Mesenchymal stem cell (in vitro differentiated cells and primary cell): ENCODE data around the gene KCNQ4.

Experiments
- DNase-seq: peaks from one replicate; pipeline ENCODE4 v3.0.0-alpha.2; 2013
- H2AFZ ChIP-seq: one replicate; pipeline ENCODE4 v1.6.1; 2013; ENCODE audit warnings: low read depth, mild to moderate bottlenecking, control low read depth, inconsistent platforms, low read length, moderate library complexity
- H2AK5ac ChIP-seq: 2 replicates; pipeline ENCODE4 v1.6.1; 2013; ENCODE audit warnings: low read length, moderate library complexity, mild to moderate bottlenecking, inconsistent platforms; ENCODE audit not compliant: severe bottlenecking
- H2BK120ac ChIP-seq: one replicate; pipeline ENCODE4 v1.6.1; 2013; ENCODE audit warnings: low read depth, mild to moderate bottlenecking, inconsistent platforms, low read length, moderate library complexity
- H2BK12ac ChIP-seq, 2 experiments: one replicate each; pipeline ENCODE4 v1.6.1; 2013; ENCODE audit warnings: inconsistent platforms in 2 of 2, low read length in 2 of 2, mild to moderate bottlenecking in 2 of 2, moderate library complexity in 2 of 2, control low read depth in 1 of 2
- H2BK15ac ChIP-seq: one replicate; pipeline ENCODE4 v1.6.1; 2013; ENCODE audit warnings: mild to moderate bottlenecking, low read depth, inconsistent platforms; ENCODE audit not compliant: poor library complexity, severe bottlenecking
- H2BK5ac ChIP-seq: 2 replicates; pipeline ENCODE4 v1.6.1; 2013; ENCODE audit warnings: low read depth, mild to moderate bottlenecking, low read length, control low read depth, inconsistent platforms; ENCODE audit not compliant: poor library complexity, severe bottlenecking
- H3K14ac ChIP-seq, 2 experiments: one replicate each; pipeline ENCODE4 v1.6.1; 2013; ENCODE audit warnings: inconsistent platforms in 2 of 2, low read length in 2 of 2, control low read depth in 1 of 2, mild to moderate bottlenecking in 1 of 2, moderate library complexity in 1 of 2
- H3K18ac ChIP-seq, 2 experiments: one replicate each; pipeline ENCODE4 v1.6.1; 2013; ENCODE audit warnings: inconsistent platforms in 2 of 2, low read length in 2 of 2, control low read depth in 1 of 2, low read depth in 1 of 2, mild to moderate bottlenecking in 1 of 2
- H3K23ac ChIP-seq, 2 experiments: one replicate each; pipeline ENCODE4 v1.6.1; 2013; ENCODE audit warnings: inconsistent platforms in 2 of 2, low read length in 2 of 2, mild to moderate bottlenecking in 2 of 2, moderate library complexity in 2 of 2, control low read depth in 1 of 2
- H3K27ac ChIP-seq: 2 replicates; pipeline ENCODE4 v1.5.1; 2013; ENCODE audit warnings: mild to moderate bottlenecking, moderate library complexity, low read length, control low read depth, inconsistent platforms; ENCODE audit not compliant: poor library complexity, severe bottlenecking
- H3K27me3 ChIP-seq, 2 experiments: 2 replicates each; pipeline versions ENCODE4 v1.6.1 to v1.7.0; 2013; ENCODE audit warnings: low read length in 2 of 2, mild to moderate bottlenecking in 2 of 2, moderate library complexity in 2 of 2, control low read depth in 1 of 2, inconsistent platforms in 1 of 2; ENCODE audit not compliant: control insufficient read depth in 1 of 2, insufficient read depth in 1 of 2
- H3K36me3 ChIP-seq, 2 experiments: 2 replicates each; pipeline versions ENCODE4 v1.6.1 to v1.7.0; 2013; ENCODE audit warnings: low read length in 2 of 2, control low read depth in 1 of 2, inconsistent platforms in 1 of 2, low read depth in 1 of 2, mild to moderate bottlenecking in 1 of 2; ENCODE audit not compliant: insufficient read depth in 2 of 2, control insufficient read depth in 1 of 2
- H3K4ac ChIP-seq, 2 experiments: one replicate each; pipeline ENCODE4 v1.6.1; 2013; ENCODE audit warnings: inconsistent platforms in 2 of 2, low read length in 2 of 2, mild to moderate bottlenecking in 2 of 2, moderate library complexity in 2 of 2, control low read depth in 1 of 2, low read depth in 1 of 2
- H3K4me1 ChIP-seq: 2 replicates; pipeline ENCODE4 v1.6.1; 2013; ENCODE audit warnings: low read depth, low read length, control low read depth; ENCODE audit not compliant: control insufficient read depth, insufficient read depth
- H3K4me2 ChIP-seq: 2 replicates; pipeline ENCODE4 v1.6.1; 2013; ENCODE audit warnings: low read length, mild to moderate bottlenecking, inconsistent platforms; ENCODE audit not compliant: poor library complexity, severe bottlenecking
- H3K4me3 ChIP-seq, 2 experiments: 2 replicates each; pipeline versions ENCODE4 v1.5.1 to v1.7.0; 2013; ENCODE audit warnings: low read length in 2 of 2, mild to moderate bottlenecking in 2 of 2, control low read depth in 1 of 2, low read depth in 1 of 2; ENCODE audit not compliant: insufficient read depth in 1 of 2
- H3K79me1 ChIP-seq: replicated peaks from 2 replicates; pipeline ENCODE4 v1.6.1; 2013; ENCODE audit warnings: mild to moderate bottlenecking, control low read depth, low read length, inconsistent platforms; ENCODE audit not compliant: poor library complexity, severe bottlenecking
- H3K9ac ChIP-seq: 2 replicates; pipeline ENCODE4 v1.7.0; 2013; ENCODE audit warnings: mild to moderate bottlenecking, low read length, moderate library complexity
- H3K9me3 ChIP-seq: 2 replicates; pipeline ENCODE4 v1.7.0; 2013; ENCODE audit warnings: mild to moderate bottlenecking, low read length; ENCODE audit not compliant: control insufficient read depth
- H4K8ac ChIP-seq: one replicate; pipeline ENCODE4 v1.6.1; 2013; ENCODE audit warnings: inconsistent platforms, mild to moderate bottlenecking, low read length, moderate library complexity
- H4K91ac ChIP-seq: one replicate; pipeline ENCODE4 v1.6.1; 2013; ENCODE audit warnings: mild to moderate bottlenecking, low read length, inconsistent platforms
- WGBS: methylation state at CpG from one replicate; pipeline ENCODE4 v1.1.7; 2013; ENCODE audit warnings: mixed read lengths; 5-methylcytosine and 5-hydroxymethylcytosine counted together

The KCNQ4 gene

GRCh38 chr1:40857737-40858136, 74.2 kb downstream of the KCNQ4 start:
- Histone ChIP-seq H2AFZ (no peak overlapping the region), H3K18ac (no peak overlapping the region), H3K36me3 (no peaks in the 10 kb centered on the region), H2BK15ac (no peak overlapping the region), H3K4ac (no peak overlapping the region), H3K79me1 (peaks cover 6% of the 10 kb centered on the region), H3K9ac (no peak overlapping the region), H3K27ac (no peak overlapping the region), H2AK5ac (no peak overlapping the region), H4K8ac (no peak overlapping the region), H3K4me1 (peaks cover 16% of the 10 kb centered on the region), H2BK5ac (no peak overlapping the region), H3K9me3 (no peaks in the 10 kb centered on the region), H3K27me3 (no peaks in the 10 kb centered on the region), H4K91ac (no peak overlapping the region), H3K4me3 (no peak overlapping the region), H3K23ac (no peak overlapping the region), H2BK12ac (no peak overlapping the region), H3K4me2 (no peak overlapping the region), H2BK120ac (no peak overlapping the region), H3K14ac (no peak overlapping the region)
- 83% methylated on average over 2 of the region's 2 CpGs for WGBS
- DNase-seq: no peak

- no peak overlapping the region for H2AK5ac ChIP-seq
- no peak overlapping the region for H3K18ac ChIP-seq
- no peak overlapping the region for H3K9ac ChIP-seq
- H3K79me1 ChIP-seq: peaks cover 6% of the 10 kb centered on the region
- H3K27ac ChIP-seq: no peak overlapping the region
- H3K14ac ChIP-seq: no peak overlapping the region
- no peak overlapping the region for H3K4me2 ChIP-seq
- no peaks in the 10 kb centered on the region for H3K36me3 ChIP-seq
- no peak overlapping the region for H4K8ac ChIP-seq
- H2BK120ac ChIP-seq: no peak overlapping the region
- no peak overlapping the region for H3K4me3 ChIP-seq
- no peaks in the 10 kb centered on the region for H3K9me3 ChIP-seq
- peaks cover 18% of the 10 kb centered on the region for H3K4me1 ChIP-seq
- no peak overlapping the region for H4K91ac ChIP-seq
- H2BK12ac ChIP-seq: no peak overlapping the region
- no peak overlapping the region for H2BK5ac ChIP-seq
- 100% methylated on average over 4 of the region's 4 CpGs for WGBS
- no peak overlapping the region for H3K4ac ChIP-seq
- no peak overlapping the region for H3K23ac ChIP-seq
- H2BK15ac ChIP-seq: no peak overlapping the region
- H3K27me3 ChIP-seq: no peaks in the 10 kb centered on the region
- DNase-seq: no peak
- H2AFZ ChIP-seq: no peak overlapping the region
These were observed 75.3 kb downstream of the KCNQ4 start for GRCh38 chr1:40858856-40859416.

- H3K79me1 ChIP-seq: peaks cover 6% of the 10 kb centered on the region
- no peak overlapping the region for H2AFZ ChIP-seq
- H3K4me3 ChIP-seq: peak overlapping the region; percentile 70 to 71
These were observed 77.2 kb downstream of the KCNQ4 start for GRCh38 chr1:40860706-40861223.

GRCh38 chr1:40861224-40862003, 77.8 kb downstream of the KCNQ4 start:
- Histone ChIP-seq H3K4ac (peak overlapping the region in 1 of 2 experiments; percentile 40), H3K14ac (peak overlapping the region in 1 of 2 experiments; percentile 88), H2BK5ac (no peak overlapping the region), H2AFZ (no peak overlapping the region), H3K79me1 (peaks cover 6% of the 10 kb centered on the region), H3K4me2 (peak overlapping the region; percentile 95), H3K4me3 (peak overlapping the region; percentile 71 to 76), H2AK5ac (no peak overlapping the region), H4K8ac (peak overlapping the region; percentile 91), H2BK15ac (peak overlapping the region; percentile 38), H3K9ac (peak overlapping the region; percentile 76), H3K18ac (peak overlapping the region; percentile 75 to 85), H3K36me3 (no peaks in the 10 kb centered on the region), H3K23ac (peak overlapping the region in 1 of 2 experiments; percentile 28), H2BK12ac (no peak overlapping the region), H3K27ac (no peak overlapping the region), H2BK120ac (peak overlapping the region; percentile 62), H3K27me3 (no peaks in the 10 kb centered on the region), H3K4me1 (peaks cover 22% of the 10 kb centered on the region), H4K91ac (no peak overlapping the region), H3K9me3 (no peaks in the 10 kb centered on the region)
- DNase-seq: peak; percentile 60
- 7% methylated on average over 60 of the region's 98 CpGs for WGBS

More at GRCh38 chr1:40860706-40861223, 77.2 kb downstream of the KCNQ4 start:
- Histone ChIP-seq H3K18ac (peak overlapping the region in 1 of 2 experiments; percentile 85), H2AK5ac (no peak overlapping the region), H4K91ac (no peak overlapping the region), H4K8ac (peak overlapping the region; percentile 91), H3K27ac (no peak overlapping the region), H3K14ac (no peak overlapping the region), H3K4ac (no peak overlapping the region), H3K9ac (peak overlapping the region; percentile 76), H3K23ac (peak overlapping the region in 1 of 2 experiments; percentile 73), H3K9me3 (no peaks in the 10 kb centered on the region), H2BK12ac (no peak overlapping the region), H2BK15ac (no peak overlapping the region), H2BK120ac (peak overlapping the region; percentile 62), H2BK5ac (no peak overlapping the region), H3K4me2 (peak overlapping the region; percentile 95), H3K27me3 (no peaks in the 10 kb centered on the region), H3K4me1 (peaks cover 18% of the 10 kb centered on the region), H3K36me3 (no peaks in the 10 kb centered on the region)
- 58% methylated on average over 10 of the region's 10 CpGs for WGBS
- no peak for DNase-seq
